Hematopoietic multipotent progenitor cell treated with erythropoietin and hydrocortisone succinate and interleukin-3 and kit ligand, for 15 days (in vitro differentiated cells): ENCODE results near the gene VPS35L.
"Not testable (repeated sequence)": the region's sequence is repeated elsewhere in the genome, so short reads cannot be mapped to it uniquely, and the experiment has no call there.

Source experiments
- DNase-seq: peaks from one replicate; pipeline ENCODE4 v3.0.0-alpha.2; 2015; ENCODE audit warnings: low spot score

Gene VPS35L

DNA sequence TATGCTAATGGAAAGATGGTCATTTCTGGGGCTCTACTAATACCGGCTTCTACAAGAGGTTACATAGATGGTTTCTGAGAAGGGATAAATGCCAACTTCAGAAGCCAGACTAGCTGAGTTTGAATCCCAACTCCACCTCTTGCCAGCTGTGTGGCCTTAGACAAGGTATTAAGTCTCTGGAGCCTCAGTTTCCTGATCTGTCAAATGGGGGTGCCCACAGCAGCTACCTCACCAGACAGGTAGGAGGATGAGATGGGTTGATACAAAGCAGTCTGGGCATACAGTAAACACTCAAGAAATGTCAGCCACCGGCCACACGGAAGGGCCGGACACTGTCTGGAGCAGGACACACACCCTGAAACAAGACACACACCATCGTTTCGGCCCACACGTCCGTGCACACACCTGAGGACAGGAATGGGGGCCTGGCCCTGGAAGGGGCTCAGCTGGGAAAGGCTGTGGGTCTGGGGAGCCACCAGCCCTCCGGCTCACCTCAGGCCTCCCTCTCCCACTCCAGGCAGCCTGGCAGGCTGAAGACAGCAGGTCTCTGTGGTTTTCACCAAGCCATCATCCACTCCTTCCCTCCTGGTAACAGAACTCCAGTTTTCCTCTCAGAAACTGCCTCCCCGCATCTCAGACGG, 157.0 kb downstream of the VPS35L start:
- no peak for DNase-seq

DNA sequence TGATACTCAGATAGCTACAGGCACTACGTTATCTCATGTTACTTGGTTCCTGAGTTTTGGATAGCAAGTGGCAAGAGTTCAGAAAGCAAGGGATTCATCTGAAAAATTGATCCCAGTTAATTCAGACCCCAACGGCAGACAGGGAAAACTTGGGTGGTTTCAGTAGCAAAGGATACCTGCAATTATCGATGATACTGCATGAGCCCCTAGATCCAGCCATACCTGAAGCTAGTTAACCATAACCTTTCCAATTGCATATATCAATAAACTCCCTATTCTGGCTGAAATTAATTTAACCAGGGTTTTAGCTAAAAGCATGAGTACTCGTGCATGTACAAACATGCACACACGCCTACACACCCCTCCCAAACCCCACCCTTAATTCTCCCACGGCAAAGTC, 158.2 kb downstream of the VPS35L start:
- DNase-seq = no peak

DNA sequence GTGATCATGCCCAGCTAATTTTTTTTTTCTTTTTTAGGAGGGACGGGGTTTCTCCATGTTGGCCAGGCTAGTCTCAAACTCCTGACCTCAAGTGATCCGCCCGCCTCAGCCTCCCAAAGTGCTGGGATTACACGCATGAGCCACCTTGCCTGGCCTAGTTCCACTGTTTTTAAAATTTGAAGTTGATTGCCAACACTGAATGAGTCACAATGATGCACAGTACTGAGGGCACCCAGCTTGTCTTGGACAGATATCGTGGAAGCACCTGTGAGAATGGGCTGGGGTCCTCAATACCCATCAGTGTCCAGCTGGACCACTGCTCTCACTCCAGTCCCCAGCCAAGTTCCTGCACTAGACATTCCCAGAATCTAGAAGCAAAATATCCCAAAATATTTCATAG, 160.1 kb downstream of the VPS35L start:
- no peak for DNase-seq

DNA sequence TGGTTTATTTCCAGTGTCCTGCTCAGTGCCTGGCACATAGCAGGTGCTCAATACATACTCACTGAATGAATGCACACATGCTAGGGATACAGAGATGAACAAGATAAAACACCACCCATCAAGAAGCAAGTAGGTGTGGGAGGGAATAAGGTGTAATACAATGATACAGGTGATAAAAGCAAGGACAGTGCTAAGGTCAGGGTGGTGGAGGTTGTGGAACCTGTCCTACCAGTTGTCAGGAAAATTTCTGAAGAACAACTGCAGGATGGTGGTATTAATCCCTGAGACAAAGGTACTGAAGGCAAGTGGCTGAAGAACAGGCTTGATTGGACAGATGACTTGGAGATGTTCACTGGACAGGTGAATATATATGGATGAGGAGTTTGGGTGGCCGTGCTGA, 160.7 kb downstream of the VPS35L start:
- DNase-seq = no peak

DNA sequence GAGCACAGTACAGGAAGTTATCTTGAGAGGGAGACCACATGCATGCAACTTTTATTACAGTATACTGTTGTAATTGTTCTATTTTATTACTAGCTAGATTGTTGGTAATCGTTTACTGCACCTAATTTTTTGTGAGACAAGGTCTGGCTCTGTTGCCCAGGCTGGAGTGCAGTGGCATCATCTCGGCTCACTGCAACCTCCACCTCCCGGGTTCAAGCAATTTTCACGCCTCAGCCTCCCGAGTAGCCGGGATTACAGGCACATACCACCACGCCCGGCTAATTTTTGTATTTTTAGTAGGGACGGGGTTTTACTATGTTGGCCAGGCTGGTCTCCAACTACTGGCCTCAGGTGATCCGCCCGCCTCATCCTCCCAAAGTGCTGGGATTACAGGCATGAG, 161.2 kb downstream of the VPS35L start:
- DNase-seq = not testable (repeated sequence)

DNA sequence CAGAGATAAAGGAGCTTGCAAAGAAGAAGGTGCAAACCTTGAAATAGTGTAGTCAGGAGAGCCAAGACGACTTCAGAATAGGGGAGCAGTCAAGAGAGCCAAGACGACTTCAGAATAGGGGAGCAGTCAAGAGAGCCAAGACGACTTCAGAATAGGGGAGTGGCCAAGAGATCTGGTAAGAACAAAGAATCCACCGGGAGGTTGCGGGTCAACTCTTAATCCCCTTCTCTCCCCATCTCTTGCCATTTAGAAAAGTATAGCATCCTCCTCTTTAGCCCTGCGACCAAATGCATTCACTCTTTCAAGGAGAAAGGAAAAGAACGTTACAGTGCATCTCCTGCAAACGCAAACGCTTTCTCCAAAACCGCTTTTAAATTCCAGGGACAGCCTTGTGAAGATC, 161.8 kb downstream of the VPS35L start:
- DNase-seq = no peak

DNA sequence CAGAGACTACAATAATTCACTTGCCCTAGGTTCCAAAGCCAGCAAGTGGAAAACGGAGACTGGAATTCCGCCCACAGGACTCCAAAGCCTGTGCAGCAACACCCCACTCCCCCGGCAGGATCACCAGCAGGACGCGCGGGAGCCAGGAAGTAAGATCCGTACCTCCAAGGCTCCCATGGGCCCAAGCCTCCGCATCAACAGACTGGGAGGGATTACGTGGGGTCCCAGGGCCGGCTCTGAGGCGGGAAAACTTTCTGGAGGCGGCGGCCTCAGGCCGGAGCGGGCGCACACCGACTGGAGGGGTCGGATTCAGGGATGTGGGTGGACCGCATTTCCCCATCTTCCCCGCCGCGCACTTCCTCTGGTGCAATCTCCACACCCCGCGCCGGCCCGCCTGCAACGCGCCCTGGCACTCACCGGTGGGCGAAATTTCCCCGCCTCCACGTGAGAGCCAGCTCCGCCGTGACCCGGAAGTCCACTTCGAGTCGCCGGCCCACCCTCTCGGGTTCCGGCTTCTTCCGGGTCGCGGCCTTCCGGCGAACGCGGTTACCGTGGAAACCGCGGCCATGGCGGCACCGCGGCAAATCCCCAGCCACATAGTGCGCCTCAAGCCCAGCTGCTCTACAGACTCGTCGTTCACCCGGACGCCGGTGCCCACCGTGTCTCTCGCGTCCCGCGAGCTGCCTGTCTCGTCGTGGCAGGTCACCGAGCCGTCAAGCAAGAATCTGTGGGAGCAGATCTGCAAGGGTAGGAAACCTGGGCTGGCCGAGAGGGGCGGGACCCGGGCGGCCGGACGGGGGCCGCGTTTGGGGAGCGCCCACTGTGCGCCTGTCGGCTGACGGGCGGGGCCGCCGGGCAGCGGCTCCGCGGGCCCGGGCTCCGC, 162.5 kb downstream of the VPS35L start, which contains the start of the genes IQCK and KNOP1:
TSS of gene IQCK (plus strand) at position 531 of the 883 bp plus-strand sequence. CDS start at position 567, 36 bp downstream.
TSS of gene KNOP1 (minus strand) at position 487 of the 883 bp plus-strand sequence. CDS start 3,192 bp downstream, outside the sequence.
- DNase-seq = peak; percentile 81

DNA sequence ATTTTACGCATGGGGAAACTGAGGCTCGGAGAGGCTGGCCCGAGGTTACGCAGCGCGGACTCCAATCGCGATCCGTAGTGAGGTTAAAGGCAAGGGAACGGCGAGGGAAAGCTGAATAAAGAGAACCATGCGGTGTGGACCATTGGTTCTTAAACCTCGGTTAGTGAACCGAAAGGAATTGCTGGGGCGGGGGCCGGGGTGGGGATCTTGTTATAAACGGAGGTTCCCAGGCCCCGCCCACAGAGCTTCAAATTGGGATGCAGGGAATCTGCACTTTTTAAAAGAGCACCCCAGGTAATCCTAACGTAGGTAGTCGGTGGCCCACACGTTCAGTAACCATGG, 163.1 kb downstream of the VPS35L start:
- no peak for DNase-seq

DNA sequence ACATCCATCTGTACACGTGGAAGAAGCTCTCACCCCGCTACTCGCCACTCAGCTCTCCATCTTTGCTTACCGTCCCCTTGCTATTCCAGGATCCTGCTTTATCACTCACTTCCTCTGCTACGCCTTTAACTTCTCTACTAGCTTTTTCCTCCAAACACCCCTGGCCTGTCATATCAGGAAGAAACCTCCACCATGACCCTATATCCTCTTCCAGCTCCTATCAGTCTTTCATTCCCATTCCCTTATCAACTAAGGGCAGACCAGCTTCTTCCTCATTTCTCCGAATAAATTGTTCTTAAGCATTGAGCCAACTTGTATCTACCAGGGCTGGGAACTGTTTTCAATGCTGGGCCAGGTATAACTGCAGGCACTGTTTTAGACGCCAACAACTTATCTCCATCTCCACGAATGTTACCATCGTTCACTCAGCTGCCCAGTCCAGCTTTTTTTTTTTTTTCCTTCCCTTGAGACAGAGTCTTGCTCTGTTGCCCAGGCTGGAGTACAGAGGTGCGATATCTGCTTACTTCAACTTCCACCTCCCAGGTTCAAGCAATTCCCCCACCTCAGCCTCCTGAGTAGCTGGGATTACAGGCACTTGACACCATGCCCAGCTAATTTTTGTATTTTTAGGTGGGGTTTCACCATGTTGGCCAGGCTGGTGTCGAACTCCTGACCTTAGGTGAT, 166.9 kb downstream of the VPS35L start:
- no peak for DNase-seq

DNA sequence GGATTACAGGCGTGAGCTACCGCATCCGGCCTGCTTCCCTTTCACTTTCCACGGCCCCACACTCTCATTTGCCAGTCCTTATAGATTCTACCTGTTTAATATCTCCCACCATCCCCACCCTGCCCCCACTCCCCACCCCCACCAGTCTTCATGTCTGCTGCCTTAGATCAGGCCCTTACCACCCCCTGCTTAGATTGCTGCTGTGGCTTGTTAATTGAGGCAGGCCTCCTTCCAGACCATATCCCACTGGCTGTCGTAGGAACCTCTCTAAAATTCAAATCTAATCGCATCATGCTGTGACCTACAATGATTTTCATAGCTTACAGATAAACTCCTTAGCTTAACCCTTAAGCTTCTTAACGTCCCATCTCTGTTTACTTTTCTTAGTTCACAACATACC, 167.5 kb downstream of the VPS35L start:
- DNase-seq = no peak

DNA sequence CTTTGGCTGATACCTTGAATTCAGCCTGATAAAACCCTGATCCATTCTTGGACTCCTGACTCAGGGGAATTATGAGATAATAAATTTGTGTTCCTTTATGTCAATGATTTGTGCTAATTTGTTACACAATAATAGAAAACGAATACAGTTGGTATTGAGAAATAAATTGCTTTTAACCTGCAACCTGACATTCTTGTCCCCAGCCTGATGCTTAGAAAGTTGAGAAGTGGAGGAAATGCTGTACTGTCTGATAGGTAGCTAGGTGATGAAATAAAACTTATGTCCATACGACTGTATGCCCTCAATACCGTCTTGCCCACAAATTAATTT, 173.1 kb downstream of the VPS35L start:
- no peak for DNase-seq

DNA sequence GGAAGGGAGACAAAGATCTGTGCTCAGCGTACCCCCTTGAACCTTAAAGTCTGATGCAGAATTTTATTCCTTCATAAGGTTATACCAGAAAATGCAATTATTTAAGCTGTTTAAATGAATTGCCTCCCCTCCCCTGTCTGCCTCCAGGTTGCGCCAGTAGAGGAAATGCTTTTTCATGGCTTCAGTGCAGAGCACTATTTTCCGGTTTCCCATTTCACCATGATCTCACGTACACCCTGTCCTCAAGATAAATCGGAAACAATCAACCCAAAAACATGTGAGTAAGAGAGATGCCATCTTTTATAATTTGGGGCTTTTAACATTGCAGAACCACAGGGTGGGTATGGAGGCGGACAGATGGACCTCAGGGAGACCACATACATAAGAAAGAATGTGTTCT, 178.0 kb downstream of the VPS35L start:
- no peak for DNase-seq

DNA sequence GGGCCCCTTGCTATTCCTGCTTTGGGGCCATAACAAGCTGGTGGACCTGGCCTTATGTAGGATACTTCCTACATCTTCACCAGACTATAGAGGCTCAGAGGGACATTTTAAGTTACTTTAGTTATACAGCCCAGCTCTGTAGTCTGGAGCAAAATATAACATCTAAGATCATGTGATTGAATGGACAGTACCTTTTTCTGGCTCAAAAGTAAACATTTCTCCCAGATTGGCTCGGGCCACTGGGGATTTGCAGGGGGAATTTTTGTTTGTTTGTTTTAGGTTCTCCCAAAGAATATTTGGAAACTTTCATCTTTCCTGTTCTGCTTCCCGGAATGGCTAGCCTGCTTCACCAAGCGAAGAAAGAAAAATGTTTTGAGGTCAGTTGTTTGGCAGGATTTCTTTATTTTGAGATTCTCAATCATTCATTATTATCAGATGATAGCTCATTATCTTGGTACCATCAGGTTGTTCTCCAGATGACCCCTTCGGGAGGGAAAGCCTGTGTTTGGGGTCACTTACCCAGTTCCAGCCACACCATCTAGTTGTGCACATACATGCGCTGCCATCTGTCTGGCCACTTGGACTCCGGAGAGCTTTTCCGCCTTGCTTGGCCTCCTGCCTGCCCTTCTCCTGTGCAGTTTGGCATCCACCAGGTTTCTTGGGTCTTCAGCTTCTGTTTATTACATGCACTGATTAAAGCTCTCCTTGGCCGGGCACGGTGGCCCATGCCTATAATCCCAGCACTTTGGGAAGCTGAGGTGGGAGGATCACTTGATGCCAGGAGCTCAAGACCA, 179.8 kb downstream of the VPS35L start:
- DNase-seq = no peak

DNA sequence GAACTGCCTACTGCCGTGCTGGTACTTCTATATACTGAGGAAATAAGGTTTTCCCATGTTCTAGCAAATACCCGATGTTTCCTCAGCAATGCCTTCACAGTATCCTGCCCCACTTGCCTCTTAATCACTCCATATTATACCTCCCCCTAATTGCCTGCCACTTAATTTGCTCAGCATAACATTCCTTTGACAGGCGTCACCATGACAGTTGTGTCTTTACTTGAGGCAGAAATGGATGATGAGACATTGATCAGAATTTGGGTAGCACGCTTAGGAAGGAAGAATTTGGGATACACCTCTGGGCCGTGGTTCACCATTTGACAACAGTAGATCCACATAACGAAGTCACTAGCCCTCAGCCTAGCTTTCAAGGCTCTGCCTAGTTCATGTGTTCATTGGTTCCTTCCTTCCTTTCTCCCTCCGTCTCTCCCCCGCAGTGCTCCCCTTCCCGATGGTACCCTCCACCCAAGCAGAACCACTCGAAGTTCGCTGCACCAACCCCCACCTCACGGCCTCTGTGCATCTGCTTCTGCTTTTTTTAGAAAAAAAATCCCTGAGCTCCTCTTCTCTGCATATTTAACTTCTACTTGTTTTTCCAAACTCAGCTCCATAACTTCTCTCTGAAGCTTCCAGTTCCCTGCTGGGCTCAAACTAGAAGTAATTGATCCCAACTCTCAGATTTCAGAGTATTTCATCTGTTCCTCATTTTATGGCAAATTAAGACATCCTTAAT, 182.0 kb downstream of the VPS35L start:
- DNase-seq = no peak

DNA sequence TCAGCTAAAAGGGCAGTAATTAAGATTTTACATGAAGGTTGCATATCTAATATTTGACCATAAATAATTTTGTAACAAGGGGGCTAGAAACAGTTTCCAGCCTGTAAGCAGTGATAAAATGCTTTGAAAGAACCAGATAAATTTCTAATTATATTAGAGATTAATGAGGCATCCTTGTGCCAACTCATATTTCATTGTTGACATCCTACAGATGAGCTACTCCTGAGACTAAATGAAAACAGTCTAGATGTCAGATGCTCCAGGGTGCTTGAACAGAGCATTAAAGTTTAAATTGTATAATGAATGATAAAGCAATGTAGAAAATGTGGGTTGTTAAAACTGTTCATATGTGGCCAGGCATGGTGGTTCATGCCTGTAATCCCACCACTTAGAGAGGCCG, 185.9 kb downstream of the VPS35L start:
- DNase-seq = no peak

DNA sequence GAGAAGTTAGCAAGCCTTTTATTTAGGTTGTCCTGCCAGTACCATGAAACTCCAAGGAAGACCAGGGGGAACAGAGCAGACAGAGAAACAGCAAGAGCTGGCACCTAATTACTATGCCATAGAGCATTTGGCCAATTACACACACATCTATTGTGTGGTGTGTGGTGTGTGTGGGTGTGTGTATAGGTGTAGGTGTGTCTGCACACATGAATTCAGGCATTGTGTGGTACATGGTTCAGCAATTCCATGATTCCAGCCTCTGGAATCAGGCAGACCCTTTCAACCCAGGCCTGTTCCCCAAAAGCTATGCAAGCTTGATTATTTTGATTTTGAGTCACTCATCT, 188.3 kb downstream of the VPS35L start:
- no peak for DNase-seq

DNA sequence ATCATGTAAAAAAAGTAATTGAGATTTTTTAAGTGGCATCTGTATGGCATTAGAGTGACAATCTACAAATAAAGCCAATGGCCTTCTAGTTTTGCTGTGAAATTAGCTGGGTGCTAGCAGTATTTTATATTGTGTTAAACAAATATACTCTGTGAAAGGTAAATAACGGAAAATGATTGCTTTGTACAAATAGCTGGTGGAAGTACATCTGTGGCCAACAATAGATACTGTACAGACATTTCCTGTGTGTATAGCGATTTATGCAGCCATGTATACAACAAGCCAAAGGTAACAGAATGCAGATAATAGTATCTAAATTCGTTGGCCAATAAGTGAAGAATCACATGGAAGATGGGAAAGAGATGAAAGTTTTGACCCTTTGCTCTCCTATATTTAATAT, 189.2 kb downstream of the VPS35L start:
- DNase-seq = no peak

DNA sequence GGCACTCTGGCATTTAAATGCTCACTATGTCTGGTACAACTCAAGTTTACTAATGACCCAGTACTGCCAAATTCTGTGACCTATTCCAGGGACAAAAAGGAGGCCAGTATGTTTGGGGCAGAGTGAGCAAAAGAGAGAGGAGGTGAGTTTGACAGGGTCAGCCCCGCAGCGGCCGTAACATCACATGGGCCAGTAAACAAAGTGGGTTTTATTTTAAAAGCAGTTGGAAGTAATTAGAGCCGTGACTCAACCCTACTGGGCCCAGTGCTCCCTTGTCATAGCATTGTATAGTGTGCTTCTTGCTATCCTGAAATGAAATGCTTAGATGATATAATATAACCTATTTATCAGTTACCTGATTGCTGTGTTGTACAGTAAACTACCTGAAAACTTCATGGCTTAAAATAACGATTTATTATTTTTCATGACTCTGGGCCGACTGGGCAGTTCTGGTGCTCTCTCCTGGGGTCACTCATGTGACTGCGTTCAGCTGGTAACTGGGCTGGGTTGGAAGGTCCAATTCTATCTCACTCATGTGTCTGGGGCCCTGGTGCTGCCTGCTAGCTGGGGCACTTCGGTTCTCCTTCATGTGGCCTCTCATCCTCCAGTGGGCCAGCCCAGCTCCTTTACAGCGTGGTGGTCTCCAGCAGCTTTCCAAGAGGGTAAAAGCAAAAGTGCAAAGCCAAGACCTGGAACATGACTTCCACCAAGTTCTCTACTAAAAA, 189.9 kb downstream of the VPS35L start:
- DNase-seq = no peak

DNA sequence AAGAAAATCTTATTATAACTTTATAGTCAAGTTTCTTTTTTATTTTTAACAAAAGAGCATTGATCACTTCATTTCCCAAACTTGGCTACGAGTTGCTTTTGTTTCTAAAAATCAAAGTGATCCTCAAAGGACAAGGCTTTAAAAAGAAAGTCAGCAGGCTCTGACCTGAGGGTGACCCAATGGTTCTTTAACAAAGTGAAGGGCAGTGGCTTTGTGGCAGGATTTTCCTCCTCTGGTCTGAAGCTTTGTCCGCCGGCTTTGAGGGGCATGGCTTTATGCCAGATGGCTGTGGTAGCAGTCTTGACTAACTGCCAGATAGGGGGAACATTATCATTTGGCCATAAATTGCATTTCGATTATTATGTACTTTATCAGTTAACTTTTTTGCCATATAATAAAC, 191.1 kb downstream of the VPS35L start:
- DNase-seq = no peak

DNA sequence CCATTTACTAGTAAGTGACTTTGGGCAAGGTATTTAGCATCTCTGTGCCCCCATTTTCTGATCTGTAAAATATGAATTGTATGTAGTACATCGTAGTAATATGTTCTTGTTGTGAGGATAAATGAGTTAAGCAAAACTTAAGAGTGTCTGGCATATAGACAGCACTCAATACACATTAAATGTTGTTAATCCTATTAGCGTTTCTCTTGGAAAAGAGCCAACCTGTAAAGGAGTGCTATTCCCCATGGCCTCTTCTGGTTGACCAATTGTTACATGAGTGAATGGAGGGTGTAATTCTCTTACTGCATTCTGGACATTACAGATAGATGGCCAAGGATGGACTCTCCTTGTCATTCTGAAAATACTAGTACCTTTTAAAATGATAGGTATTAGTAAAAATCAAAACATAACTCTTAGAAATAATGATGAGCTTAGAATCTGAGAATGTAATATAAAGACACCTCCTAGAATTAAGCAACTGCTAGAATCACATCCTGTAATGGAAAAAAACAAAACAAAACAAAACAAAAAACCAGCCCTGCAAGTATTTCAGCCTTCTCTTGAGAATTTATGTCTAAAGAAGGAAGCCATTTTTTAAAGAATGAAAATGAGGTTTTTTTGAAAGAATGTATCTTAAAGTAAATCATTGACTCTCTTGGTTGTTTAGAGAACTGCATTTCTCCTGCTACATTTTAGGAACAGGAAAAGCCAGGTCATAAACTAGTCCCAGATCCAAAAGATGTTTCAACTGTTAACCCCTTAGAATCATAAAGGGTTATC, 193.1 kb downstream of the VPS35L start:
- no peak for DNase-seq
